HL-60 (cell line): ENCODE data around the gene KSR2.

Experiments used
- DNase-seq, 2 experiments: peaks; one replicate each; pipeline ENCODE4 v3.0.0-alpha.2; 2010 to 2020; ENCODE audit warnings: low read depth in 1 of 2, low spot score in 1 of 2
- H3K27ac ChIP-seq: fragments of 250-450 bp; sonication (Bioruptor Pico); replicated peaks from 2 replicates; pipeline ENCODE4 v1.5.1; 2020; ENCODE audit warnings: mild to moderate bottlenecking, moderate library complexity
- H3K27me3 ChIP-seq: fragments of 250-450 bp; sonication (Bioruptor Pico); 2 replicates; pipeline ENCODE4 v1.5.1; 2021; ENCODE audit warnings: mild to moderate bottlenecking, moderate library complexity; ENCODE audit not compliant: insufficient read depth, poor library complexity, severe bottlenecking
- H3K4me3 ChIP-seq: replicated peaks from 2 replicates; pipeline ENCODE4 v1.5.1; 2011; ENCODE audit warnings: mild to moderate bottlenecking, control low read depth, low read length; ENCODE audit not compliant: insufficient read depth
- GABPA ChIP-seq: IDR thresholded peaks from 2 replicates; pipeline ENCODE4 v1.6.1; 2012; ENCODE audit warnings: low read depth
- POLR2AphosphoS5 ChIP-seq: IDR thresholded peaks from 2 replicates; pipeline ENCODE4 v1.6.1; 2012; ENCODE audit warnings: low read depth
- REST ChIP-seq: IDR thresholded peaks from 2 replicates; pipeline ENCODE4 v1.6.1; 2012; ENCODE audit warnings: low read depth; ENCODE audit not compliant: insufficient replicate concordance
- SPI1 ChIP-seq: IDR thresholded peaks from 2 replicates; pipeline ENCODE4 v1.6.1; 2012; ENCODE audit warnings: low read depth, mild to moderate bottlenecking, borderline replicate concordance
- TF ChIP-seq, protein P1 (sequence below): IDR thresholded peaks from one replicate; pipeline ENCODE4 v1.5.1; 2011; ENCODE audit warnings: low read length, control low read depth, inconsistent platforms; ENCODE audit not compliant: insufficient read depth

Gene KSR2

GRCh38 chr12:117526757-117527478, 441.9 kb downstream of the KSR2 start:
- no peak for DNase-seq
- H3K27me3 ChIP-seq: peaks cover 3% of the 10 kb centered on the region
- no peak overlapping the region for H3K4me3 ChIP-seq
- no peak for TF ChIP-seq GABPA
- TF ChIP-seq SPI1: no peak
- no peak for TF ChIP-seq POLR2AphosphoS5
- no peak for TF ChIP-seq REST
- TF ChIP-seq, protein P1, sequence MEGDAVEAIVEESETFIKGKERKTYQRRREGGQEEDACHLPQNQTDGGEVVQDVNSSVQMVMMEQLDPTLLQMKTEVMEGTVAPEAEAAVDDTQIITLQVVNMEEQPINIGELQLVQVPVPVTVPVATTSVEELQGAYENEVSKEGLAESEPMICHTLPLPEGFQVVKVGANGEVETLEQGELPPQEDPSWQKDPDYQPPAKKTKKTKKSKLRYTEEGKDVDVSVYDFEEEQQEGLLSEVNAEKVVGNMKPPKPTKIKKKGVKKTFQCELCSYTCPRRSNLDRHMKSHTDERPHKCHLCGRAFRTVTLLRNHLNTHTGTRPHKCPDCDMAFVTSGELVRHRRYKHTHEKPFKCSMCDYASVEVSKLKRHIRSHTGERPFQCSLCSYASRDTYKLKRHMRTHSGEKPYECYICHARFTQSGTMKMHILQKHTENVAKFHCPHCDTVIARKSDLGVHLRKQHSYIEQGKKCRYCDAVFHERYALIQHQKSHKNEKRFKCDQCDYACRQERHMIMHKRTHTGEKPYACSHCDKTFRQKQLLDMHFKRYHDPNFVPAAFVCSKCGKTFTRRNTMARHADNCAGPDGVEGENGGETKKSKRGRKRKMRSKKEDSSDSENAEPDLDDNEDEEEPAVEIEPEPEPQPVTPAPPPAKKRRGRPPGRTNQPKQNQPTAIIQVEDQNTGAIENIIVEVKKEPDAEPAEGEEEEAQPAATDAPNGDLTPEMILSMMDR: no peak
- no peak overlapping the region for H3K27ac ChIP-seq

DNA sequence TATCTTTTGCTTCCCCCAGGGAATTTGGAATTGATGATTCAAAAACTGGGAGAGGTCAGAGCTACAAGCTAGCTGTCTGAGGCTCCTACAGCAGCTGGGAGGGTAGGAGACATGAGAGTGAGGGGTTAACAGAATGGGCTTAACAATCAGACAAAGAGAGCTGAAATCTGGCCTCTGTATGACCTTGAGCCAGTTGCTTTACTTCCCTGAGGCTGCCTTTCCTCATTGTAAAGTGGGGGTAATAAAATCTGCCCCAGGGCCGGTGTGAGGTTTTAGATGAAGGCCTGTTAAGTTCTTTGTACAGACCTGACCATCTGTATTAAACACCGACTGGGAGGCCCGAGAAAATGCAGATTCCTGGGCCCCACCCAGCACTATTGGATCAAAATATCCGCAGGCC, 443.0 kb downstream of the KSR2 start:
- H3K27me3 ChIP-seq: peaks cover 3% of the 10 kb centered on the region
- DNase-seq: no peak
- no peak for TF ChIP-seq POLR2AphosphoS5
- TF ChIP-seq REST: no peak
- TF ChIP-seq, protein P1: no peak
- TF ChIP-seq GABPA: no peak
- TF ChIP-seq SPI1: no peak
- H3K4me3 ChIP-seq: no peak overlapping the region
- H3K27ac ChIP-seq: no peak overlapping the region

DNA sequence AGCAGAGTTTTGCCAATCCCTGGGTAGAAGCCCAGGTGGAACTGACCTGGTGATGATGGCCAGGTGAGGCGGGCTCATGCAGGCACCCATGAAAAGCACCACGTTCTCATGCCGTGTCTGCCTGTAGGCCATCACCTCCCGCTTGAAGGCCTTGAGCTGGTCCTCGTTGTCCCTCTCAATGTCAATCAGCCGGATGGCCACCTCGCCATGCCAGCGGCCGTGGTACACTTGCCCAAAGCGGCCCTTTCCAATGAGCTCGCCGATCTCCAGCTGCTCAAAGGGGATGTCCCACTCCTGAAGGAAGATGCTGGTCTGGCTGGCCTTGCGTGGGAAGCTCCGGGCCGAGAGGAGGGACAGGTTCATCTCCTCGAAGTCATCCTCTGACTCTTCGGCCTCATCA, 444.0 kb downstream of the KSR2 start:
- Histone ChIP-seq H3K4me3 (no peak overlapping the region), H3K27ac (no peak overlapping the region), H3K27me3 (peaks cover 3% of the 10 kb centered on the region)
- TF ChIP-seq SPI1 (no peak), GABPA (no peak), REST (no peak), POLR2AphosphoS5 (no peak)
- TF ChIP-seq, protein P1: no peak
- no peak for DNase-seq
